Neural crest cell (in vitro differentiated cells): ENCODE results near the gene ZKSCAN8. TPM values are rescaled to one million over a fixed set of nuclear protein-coding genes. Genes with fewer than 3 reads are reported as not detected.

Experiments
- DNase-seq: peaks from one replicate; pipeline ENCODE4 v3.0.0; 2021; ENCODE audit warnings: low read depth, mixed read lengths, low spot score
- H3K27ac Mint-ChIP-seq: one replicate; pipeline ENCODE4 v1.8.0; 2021; ENCODE audit warnings: mild to moderate bottlenecking, mixed read lengths; ENCODE audit not compliant: unreplicated experiment
- H3K27me3 Mint-ChIP-seq: 2 replicates; pipeline ENCODE4 v1.8.0; 2021; ENCODE audit warnings: low read depth, mild to moderate bottlenecking, mixed read lengths
- H3K36me3 Mint-ChIP-seq: 2 replicates; pipeline ENCODE4 v1.8.0; 2021; ENCODE audit warnings: low read depth, mild to moderate bottlenecking, mixed read lengths
- H3K4me1 Mint-ChIP-seq: 2 replicates; pipeline ENCODE4 v1.8.0; 2021; ENCODE audit warnings: mixed read lengths
- H3K4me3 Mint-ChIP-seq: one replicate; pipeline ENCODE4 v1.8.0; 2021; ENCODE audit warnings: mild to moderate bottlenecking, mixed read lengths
- H3K9me3 Mint-ChIP-seq: 2 replicates; pipeline ENCODE4 v1.8.0; 2021; ENCODE audit warnings: mixed read lengths
- CTCF ChIP-seq: fragments of 200-600 bp; sonication (generic); conservative IDR thresholded peaks from 2 replicates; pipeline ENCODE4 v1.5.0; 2021; ENCODE audit warnings: antibody characterized with exemption, mild to moderate bottlenecking
- total RNA-seq: library from RNA; stranded (reverse); gene quantifications from 2 replicates; pipeline ENCODE4 v1.2.1, GENCODE V29; 2021

ZKSCAN8 gene
- total RNA-seq, 1 donor from 2014 or later = 37.9 TPM

- H3K9me3 Mint-ChIP-seq = no peaks in the 10 kb centered on the region
- H3K36me3 Mint-ChIP-seq = peaks cover 5% of the 10 kb centered on the region
- TF ChIP-seq CTCF = no peak
- H3K27ac Mint-ChIP-seq = no peak overlapping the region
- DNase-seq = no peak
- H3K27me3 Mint-ChIP-seq = peaks cover 95% of the 10 kb centered on the region
- peaks cover 14% of the 10 kb centered on the region for H3K4me1 Mint-ChIP-seq
- peak overlapping the region; percentile 83 for H3K4me3 Mint-ChIP-seq
Measured at GRCh38 chr6:28206928-28207509, 65.3 kb downstream of the ZKSCAN8 start.

- H3K9me3 Mint-ChIP-seq = no peaks in the 10 kb centered on the region
- H3K4me3 Mint-ChIP-seq = peak overlapping the region; percentile 83
- peaks cover 18% of the 10 kb centered on the region for H3K4me1 Mint-ChIP-seq
- H3K36me3 Mint-ChIP-seq = peaks cover 5% of the 10 kb centered on the region
- TF ChIP-seq CTCF = no peak
- H3K27me3 Mint-ChIP-seq = peaks cover 96% of the 10 kb centered on the region
- H3K27ac Mint-ChIP-seq = no peak overlapping the region
- peak; percentile 30 for DNase-seq
Measured at GRCh38 chr6:28207510-28208110, 65.9 kb downstream of the ZKSCAN8 start.

- H3K27me3 Mint-ChIP-seq = peaks cover 98% of the 10 kb centered on the region
- no peak for TF ChIP-seq CTCF
- H3K27ac Mint-ChIP-seq = no peak overlapping the region
- H3K4me1 Mint-ChIP-seq = peaks cover 18% of the 10 kb centered on the region
- no peak for DNase-seq
- peak overlapping the region; percentile 83 for H3K4me3 Mint-ChIP-seq
- H3K36me3 Mint-ChIP-seq = peaks cover 5% of the 10 kb centered on the region
- no peaks in the 10 kb centered on the region for H3K9me3 Mint-ChIP-seq
Measured at GRCh38 chr6:28208111-28208659, 66.5 kb downstream of the ZKSCAN8 start.

Other genes starting within 250 kb of the ZKSCAN8 start
- not detected in 2 replicates for gene OR2B2, start 229.5 kb upstream of the ZKSCAN8 start, total RNA-seq
- gene OR2B6, start 184.6 kb upstream of the ZKSCAN8 start, total RNA-seq = not detected in 2 replicates
- gene ZNF165, start 61.3 kb upstream of the ZKSCAN8 start, total RNA-seq = 0.91 and 0.98 TPM in 2 replicates
- 11.1 and 11.8 TPM in 2 replicates for gene ZSCAN16, start 17.3 kb upstream of the ZKSCAN8 start, total RNA-seq
- 30.3 and 31.4 TPM in 2 replicates for gene ZSCAN9, start 83.4 kb downstream of the ZKSCAN8 start, total RNA-seq
- 7.9 and 8.1 TPM in 2 replicates for gene ZKSCAN4, start 110.4 kb downstream of the ZKSCAN8 start, total RNA-seq
- not detected in 2 replicates for gene NKAPL, start 117.4 kb downstream of the ZKSCAN8 start, total RNA-seq
- 15.0 and 19.8 TPM in 2 replicates for gene ZSCAN26, start 125.3 kb downstream of the ZKSCAN8 start, total RNA-seq
- 13.6 and 14.4 TPM in 2 replicates for gene PGBD1, start 139.7 kb downstream of the ZKSCAN8 start, total RNA-seq
- 5.7 and 6.7 TPM in 2 replicates for gene ZSCAN31, start 194.3 kb downstream of the ZKSCAN8 start, total RNA-seq
- 11.5 and 12.1 TPM in 2 replicates for gene ZKSCAN3, start 208.1 kb downstream of the ZKSCAN8 start, total RNA-seq